Neuronal stem cell (in vitro differentiated cells): Measurements from ENCODE around the gene KLF7.

Experiments used
- DNase-seq: peaks from one replicate; pipeline ENCODE4 v3.0.0-alpha.2; 2013; ENCODE audit warnings: low spot score
- H2AFZ ChIP-seq: one replicate; pipeline ENCODE4 v1.6.1; 2013; ENCODE audit warnings: mild to moderate bottlenecking, low read length, inconsistent platforms
- H2AK5ac ChIP-seq: 2 replicates; pipeline ENCODE4 v1.6.1; 2013; ENCODE audit warnings: low read depth, mild to moderate bottlenecking, inconsistent platforms, low read length, moderate library complexity, mixed read lengths
- H2BK120ac ChIP-seq: 2 replicates; pipeline ENCODE4 v1.6.1; 2013; ENCODE audit warnings: low read depth, mild to moderate bottlenecking, inconsistent platforms, low read length, moderate library complexity, mixed read lengths
- H2BK12ac ChIP-seq: one replicate; pipeline ENCODE4 v1.6.1; 2013; ENCODE audit warnings: low read length, inconsistent platforms
- H2BK15ac ChIP-seq: 2 replicates; pipeline ENCODE4 v1.6.1; 2013; ENCODE audit warnings: mild to moderate bottlenecking, low read length, inconsistent platforms, mixed read lengths
- H2BK5ac ChIP-seq: one replicate; pipeline ENCODE4 v1.6.1; 2013; ENCODE audit warnings: inconsistent platforms, mild to moderate bottlenecking, low read length, moderate library complexity
- H3K14ac ChIP-seq: one replicate; pipeline ENCODE4 v1.6.1; 2013; ENCODE audit warnings: low read length, inconsistent platforms
- H3K18ac ChIP-seq: 2 replicates; pipeline ENCODE4 v1.6.1; 2013; ENCODE audit warnings: low read length, inconsistent platforms
- H3K23ac ChIP-seq: 2 replicates; pipeline ENCODE4 v1.6.1; 2013; ENCODE audit warnings: low read depth, mild to moderate bottlenecking, mixed read lengths, low read length, inconsistent platforms; ENCODE audit not compliant: poor library complexity
- H3K27ac ChIP-seq: replicated peaks from 3 replicates; pipeline ENCODE4 v1.5.1; 2013; ENCODE audit warnings: low read length, inconsistent platforms
- H3K27me3 ChIP-seq, 3 experiments: 2 replicates each; pipeline ENCODE4 v1.6.1; 2013; ENCODE audit warnings: low read length in 3 of 3, mild to moderate bottlenecking in 2 of 3, inconsistent platforms in 1 of 3, low read depth in 1 of 3, mixed read lengths in 1 of 3, moderate library complexity in 1 of 3; ENCODE audit not compliant: control insufficient read depth in 3 of 3, insufficient read depth in 3 of 3
- H3K36me3 ChIP-seq, 2 donors: replicated peaks in 1 of 2; 2 replicates each; pipeline ENCODE4 v1.6.1; 2013; ENCODE audit warnings: low read length in 2 of 2; ENCODE audit not compliant: control insufficient read depth in 2 of 2, insufficient read depth in 2 of 2
- H3K4ac ChIP-seq: 2 replicates; pipeline ENCODE4 v1.6.1; 2013; ENCODE audit warnings: inconsistent platforms, mild to moderate bottlenecking, low read length, moderate library complexity
- H3K4me1 ChIP-seq, 2 donors: 1 replicate in 1 of 2; 2 replicates in 1 of 2; pipeline ENCODE4 v1.6.1; 2013; ENCODE audit warnings: low read length in 2 of 2, low read depth in 1 of 2; ENCODE audit not compliant: control insufficient read depth in 2 of 2, insufficient read depth in 1 of 2
- H3K4me2 ChIP-seq: one replicate; pipeline ENCODE4 v1.6.1; 2013; ENCODE audit warnings: mild to moderate bottlenecking, low read length, inconsistent platforms; ENCODE audit not compliant: insufficient read depth, poor library complexity, severe bottlenecking
- H3K4me3 ChIP-seq, 2 donors: 2 replicates each; pipeline ENCODE4 v1.5.1; 2013; ENCODE audit warnings: low read length in 2 of 2, mild to moderate bottlenecking in 2 of 2, inconsistent platforms in 1 of 2, moderate library complexity in 1 of 2
- H3K79me1 ChIP-seq: one replicate; pipeline ENCODE4 v1.6.1; 2013; ENCODE audit warnings: low read depth, mild to moderate bottlenecking, inconsistent platforms, low read length, moderate library complexity
- H3K9ac ChIP-seq: one replicate; pipeline ENCODE4 v1.6.1; 2013; ENCODE audit warnings: mild to moderate bottlenecking, low read depth, low read length, inconsistent platforms; ENCODE audit not compliant: poor library complexity
- H3K9me3 ChIP-seq, 2 donors: replicated peaks in 1 of 2; 2 replicates each; pipeline versions ENCODE3 to v1.6.1; 2013; ENCODE audit warnings: low read length in 2 of 2, mild to moderate bottlenecking in 2 of 2, inconsistent platforms in 1 of 2, low read depth in 1 of 2, mixed read lengths in 1 of 2, moderate library complexity in 1 of 2; ENCODE audit not compliant: control insufficient read depth in 2 of 2, insufficient read depth in 1 of 2
- H4K8ac ChIP-seq: one replicate; pipeline ENCODE4 v1.6.1; 2013; ENCODE audit warnings: low read depth, mild to moderate bottlenecking, inconsistent platforms, low read length, moderate library complexity
- H4K91ac ChIP-seq: one replicate; pipeline ENCODE4 v1.6.1; 2013; ENCODE audit warnings: low read length, low read depth, mild to moderate bottlenecking, inconsistent platforms; ENCODE audit not compliant: poor library complexity
- WGBS, 2 donors: extraction: QIAGEN DNeasy Blood & Tissue Kit; methylation state at CpG; one replicate each; pipeline ENCODE4 v1.1.7; 2013; ENCODE audit warnings: missing lambda C conversion rate in 2 of 2, mixed read lengths in 1 of 2; ENCODE audit not compliant: insufficient read length in 2 of 2, insufficient replicate concordance in 1 of 2; ENCODE audit errors: extremely low coverage in 2 of 2; 5-methylcytosine and 5-hydroxymethylcytosine counted together

KLF7 gene

DNA sequence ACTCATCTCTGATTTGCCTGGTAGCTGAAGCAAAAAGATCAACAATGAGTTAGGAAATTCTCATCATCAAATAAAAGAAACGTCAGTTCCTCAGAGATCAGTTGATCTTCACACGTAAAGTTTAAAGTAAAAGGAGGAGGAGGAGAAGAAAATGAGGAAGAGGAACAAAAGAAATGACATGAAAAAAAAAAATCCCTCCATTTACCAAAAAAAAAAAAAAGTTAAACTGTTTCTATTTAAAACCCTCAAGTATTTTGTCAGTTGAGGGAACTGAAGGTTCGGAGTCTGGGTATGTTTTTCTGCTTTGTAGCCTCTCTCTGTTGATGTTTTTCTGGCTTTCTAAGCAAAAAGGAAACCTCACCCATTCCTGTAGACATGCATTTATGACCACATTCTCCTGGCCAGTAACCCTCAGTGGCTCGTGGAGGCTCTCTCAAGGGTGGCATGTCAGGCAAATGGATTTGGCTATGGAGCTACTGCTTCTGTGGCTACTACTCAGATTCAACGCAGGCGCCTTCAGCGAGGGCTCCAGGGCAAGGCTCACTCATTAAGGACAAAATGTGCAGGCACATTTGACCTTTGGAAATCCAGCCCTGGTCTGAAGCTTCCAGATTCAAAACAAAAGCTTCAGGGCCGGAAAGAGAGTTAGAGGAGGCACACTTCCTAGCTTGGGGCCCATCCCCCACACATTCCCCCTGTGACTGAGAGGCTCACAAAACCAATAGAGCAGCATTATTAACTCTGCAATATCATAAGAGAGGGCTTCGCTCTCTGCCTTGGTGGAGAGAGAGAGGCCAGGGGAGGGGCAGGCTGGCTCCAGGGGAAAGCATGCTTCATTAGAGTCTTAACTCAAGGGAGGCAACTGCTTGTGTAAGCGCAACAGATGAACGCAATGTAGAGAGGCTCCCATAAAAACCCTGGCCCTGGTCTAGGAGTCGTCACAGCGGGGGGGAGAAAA is 22.3 kb downstream of the KLF7 start:
- H3K23ac ChIP-seq: no peak overlapping the region
- H3K79me1 ChIP-seq: no peaks in the 10 kb centered on the region
- H3K27me3 ChIP-seq: no peaks in the 10 kb centered on the region
- H2BK15ac ChIP-seq: no peak overlapping the region
- H3K4ac ChIP-seq: no peak overlapping the region
- no peak overlapping the region for H3K14ac ChIP-seq
- H3K9ac ChIP-seq: no peak overlapping the region
- H2BK12ac ChIP-seq: no peak overlapping the region
- no peak overlapping the region for H4K8ac ChIP-seq
- H3K27ac ChIP-seq: peak overlapping the region; percentile 69
- no CpG with 5 or more reads among the region's 13 CpGs for WGBS, 2 donors
- no peak overlapping the region for H4K91ac ChIP-seq
- H2BK5ac ChIP-seq: no peak overlapping the region
- H3K4me3 ChIP-seq: peak overlapping the region in 1 of 2 donors; percentile 25
- no peak for DNase-seq
- H2BK120ac ChIP-seq: no peak overlapping the region
- peak overlapping the region; percentile 19 for H3K4me2 ChIP-seq
- no peak overlapping the region for H2AK5ac ChIP-seq
- H3K9me3 ChIP-seq: no peaks in the 10 kb centered on the region
- peak overlapping the region; percentile 55 for H2AFZ ChIP-seq
- H3K36me3 ChIP-seq: peaks cover 0 to 50% of the 10 kb centered on the region in 2 donors
- H3K4me1 ChIP-seq: peaks cover 14 to 28% of the 10 kb centered on the region in 2 donors
- no peak overlapping the region for H3K18ac ChIP-seq

GRCh38 chr2:207142461-207142860 is 23.3 kb downstream of the KLF7 start:
- Histone ChIP-seq H3K27me3 (no peaks in the 10 kb centered on the region), H3K4me1 (peaks cover 14 to 37% of the 10 kb centered on the region in 2 donors), H2BK15ac (no peak overlapping the region), H2AK5ac (no peak overlapping the region), H3K4me3 (no peak overlapping the region), H3K27ac (no peak overlapping the region), H2BK120ac (no peak overlapping the region), H2AFZ (no peak overlapping the region), H2BK5ac (no peak overlapping the region), H2BK12ac (no peak overlapping the region), H3K9ac (no peak overlapping the region), H4K91ac (no peak overlapping the region), H3K14ac (no peak overlapping the region), H3K4me2 (no peak overlapping the region), H3K18ac (no peak overlapping the region), H4K8ac (no peak overlapping the region), H3K9me3 (no peaks in the 10 kb centered on the region), H3K23ac (no peak overlapping the region), H3K4ac (no peak overlapping the region), H3K79me1 (no peaks in the 10 kb centered on the region), H3K36me3 (peaks cover 0 to 44% of the 10 kb centered on the region in 2 donors)
- WGBS, 2 donors: no CpG with 5 or more reads among the region's 3 CpGs
- DNase-seq: no peak

- Histone ChIP-seq H2AK5ac (no peak overlapping the region), H2BK120ac (no peak overlapping the region), H2BK15ac (no peak overlapping the region), H4K8ac (no peak overlapping the region), H3K27ac (no peak overlapping the region), H3K9me3 (no peaks in the 10 kb centered on the region), H2BK12ac (no peak overlapping the region), H3K4ac (no peak overlapping the region), H2BK5ac (no peak overlapping the region), H3K9ac (no peak overlapping the region), H3K18ac (no peak overlapping the region), H3K23ac (no peak overlapping the region), H3K4me3 (no peak overlapping the region), H2AFZ (no peak overlapping the region), H4K91ac (no peak overlapping the region), H3K27me3 (no peaks in the 10 kb centered on the region), H3K36me3 (peaks cover 0 to 40% of the 10 kb centered on the region in 2 donors), H3K14ac (no peak overlapping the region), H3K4me1 (peaks cover 19 to 46% of the 10 kb centered on the region in 2 donors), H3K79me1 (no peaks in the 10 kb centered on the region), H3K4me2 (no peak overlapping the region)
- DNase-seq: no peak
- no CpG with 5 or more reads among the region's 2 CpGs for WGBS, 2 donors
Measured at GRCh38 chr2:207141386-207141785, 24.4 kb downstream of the KLF7 start.

GRCh38 chr2:207140265-207140664 is 25.5 kb downstream of the KLF7 start:
- no peak overlapping the region for H3K9ac ChIP-seq
- no peak overlapping the region for H2BK12ac ChIP-seq
- H3K23ac ChIP-seq: no peak overlapping the region
- no peak for DNase-seq
- no peak overlapping the region for H3K14ac ChIP-seq
- no peak overlapping the region for H2BK15ac ChIP-seq
- peaks cover 24 to 53% of the 10 kb centered on the region in 2 donors for H3K4me1 ChIP-seq
- H3K27me3 ChIP-seq: no peaks in the 10 kb centered on the region
- no peak overlapping the region for H3K18ac ChIP-seq
- H3K4me3 ChIP-seq: no peak overlapping the region
- H4K8ac ChIP-seq: no peak overlapping the region
- H3K27ac ChIP-seq: no peak overlapping the region
- peaks cover 0 to 33% of the 10 kb centered on the region in 2 donors for H3K36me3 ChIP-seq
- H3K4ac ChIP-seq: no peak overlapping the region
- H3K79me1 ChIP-seq: no peaks in the 10 kb centered on the region
- no peak overlapping the region for H3K4me2 ChIP-seq
- no peak overlapping the region for H2BK5ac ChIP-seq
- H3K9me3 ChIP-seq: no peaks in the 10 kb centered on the region
- no peak overlapping the region for H2AK5ac ChIP-seq
- H2AFZ ChIP-seq: no peak overlapping the region
- no peak overlapping the region for H4K91ac ChIP-seq
- H2BK120ac ChIP-seq: no peak overlapping the region
